Measurements from ENCODE around the gene ATXN7L1.

Gene ATXN7L1

DNA sequence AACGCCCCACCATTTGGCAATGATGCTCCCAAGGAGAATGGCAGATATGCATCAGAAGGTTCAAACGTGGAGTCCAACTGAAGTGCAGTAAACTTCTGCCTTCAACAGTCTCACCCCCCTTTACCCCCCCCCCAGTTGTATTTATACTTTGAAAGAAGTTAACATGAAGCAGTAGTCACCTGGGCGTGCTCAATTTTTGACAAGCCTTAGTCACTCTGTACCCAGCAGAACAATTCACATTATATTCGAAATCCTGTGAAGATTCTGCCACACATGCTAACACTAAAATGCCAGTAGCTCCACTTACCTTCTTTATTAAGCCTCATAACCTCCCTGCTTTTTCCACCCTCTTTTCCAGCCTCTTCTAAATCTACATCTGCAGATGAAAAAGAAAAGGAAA lies 894 bp downstream of the ATXN7L1 start:
- Histone ChIP-seq H3K27ac (peak overlapping the region; percentile 95), H3K27me3 (replicated peaks) (no peaks in the 10 kb centered on the region), H3K4me3 (ENCODE audit: low read depth, low read length) (peak overlapping the region; percentile 74), H3K36me3 (replicated peaks) (no peaks in the 10 kb centered on the region)
- in situ Hi-C loops (cut with HindIII; ENCODE audit: low pct_ligation_motif_present, low sequenced_read_pairs), result no loop called here
- TF ChIP-seq, protein P1, sequence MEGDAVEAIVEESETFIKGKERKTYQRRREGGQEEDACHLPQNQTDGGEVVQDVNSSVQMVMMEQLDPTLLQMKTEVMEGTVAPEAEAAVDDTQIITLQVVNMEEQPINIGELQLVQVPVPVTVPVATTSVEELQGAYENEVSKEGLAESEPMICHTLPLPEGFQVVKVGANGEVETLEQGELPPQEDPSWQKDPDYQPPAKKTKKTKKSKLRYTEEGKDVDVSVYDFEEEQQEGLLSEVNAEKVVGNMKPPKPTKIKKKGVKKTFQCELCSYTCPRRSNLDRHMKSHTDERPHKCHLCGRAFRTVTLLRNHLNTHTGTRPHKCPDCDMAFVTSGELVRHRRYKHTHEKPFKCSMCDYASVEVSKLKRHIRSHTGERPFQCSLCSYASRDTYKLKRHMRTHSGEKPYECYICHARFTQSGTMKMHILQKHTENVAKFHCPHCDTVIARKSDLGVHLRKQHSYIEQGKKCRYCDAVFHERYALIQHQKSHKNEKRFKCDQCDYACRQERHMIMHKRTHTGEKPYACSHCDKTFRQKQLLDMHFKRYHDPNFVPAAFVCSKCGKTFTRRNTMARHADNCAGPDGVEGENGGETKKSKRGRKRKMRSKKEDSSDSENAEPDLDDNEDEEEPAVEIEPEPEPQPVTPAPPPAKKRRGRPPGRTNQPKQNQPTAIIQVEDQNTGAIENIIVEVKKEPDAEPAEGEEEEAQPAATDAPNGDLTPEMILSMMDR (IDR thresholded peaks at IDR 0.05; ENCODE audit: low read depth, low read length, missing control alignments), result no peak
- no peak for DNase-seq

DNA sequence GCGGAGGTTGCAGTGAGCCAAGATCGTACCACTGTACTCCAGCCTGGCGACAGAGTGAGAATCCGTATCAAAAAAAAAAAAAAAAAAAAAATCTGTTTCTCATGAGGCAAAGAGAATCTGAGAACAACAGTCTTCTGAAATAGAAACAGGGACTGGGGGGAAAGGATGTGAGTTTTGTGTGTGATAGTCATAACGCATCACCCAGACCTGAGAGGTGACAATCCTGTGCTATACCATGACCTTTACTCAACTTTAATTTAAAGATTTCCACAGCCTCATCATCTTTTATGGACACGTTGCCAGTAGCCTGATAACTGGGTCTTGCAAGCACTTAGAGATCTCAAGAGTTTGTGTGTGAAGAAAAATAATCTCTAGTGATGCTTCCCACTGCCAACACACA lies 2.3 kb downstream of the ATXN7L1 start:
- DNase-seq, result no peak
- Histone ChIP-seq H3K36me3 (replicated peaks) (no peaks in the 10 kb centered on the region), H3K27ac (no peak overlapping the region), H3K27me3 (replicated peaks) (no peaks in the 10 kb centered on the region), H3K4me3 (ENCODE audit: low read depth, low read length) (no peak overlapping the region)
- in situ Hi-C loops (cut with HindIII; ENCODE audit: low pct_ligation_motif_present, low sequenced_read_pairs), result no loop called here
- TF ChIP-seq, protein P1 (IDR thresholded peaks at IDR 0.05; ENCODE audit: low read depth, low read length, missing control alignments), result no peak

GRCh38 chr7:105872491-105872890 lies 3.9 kb downstream of the ATXN7L1 start:
- in situ Hi-C loops (cut with HindIII; ENCODE audit: low pct_ligation_motif_present, low sequenced_read_pairs), result no loop called here
- no peak overlapping the region for H3K4me3 ChIP-seq (ENCODE audit: low read depth, low read length)
- H3K27me3 ChIP-seq (replicated peaks), result no peaks in the 10 kb centered on the region
- no peak for DNase-seq
- TF ChIP-seq, protein P1 (IDR thresholded peaks at IDR 0.05; ENCODE audit: low read depth, low read length, missing control alignments), result no peak
- H3K36me3 ChIP-seq (replicated peaks), result no peaks in the 10 kb centered on the region
- H3K27ac ChIP-seq, result no peak overlapping the region

GRCh38 chr7:105871142-105871541 lies 5.3 kb downstream of the ATXN7L1 start:
- no peak for DNase-seq
- Histone ChIP-seq H3K27ac (no peak overlapping the region), H3K27me3 (replicated peaks) (no peaks in the 10 kb centered on the region), H3K4me3 (ENCODE audit: low read depth, low read length) (no peak overlapping the region), H3K36me3 (replicated peaks) (no peaks in the 10 kb centered on the region)
- TF ChIP-seq, protein P1 (IDR thresholded peaks at IDR 0.05; ENCODE audit: low read depth, low read length, missing control alignments), result no peak
- in situ Hi-C loops (cut with HindIII; ENCODE audit: low pct_ligation_motif_present, low sequenced_read_pairs), result no loop called here

DNA sequence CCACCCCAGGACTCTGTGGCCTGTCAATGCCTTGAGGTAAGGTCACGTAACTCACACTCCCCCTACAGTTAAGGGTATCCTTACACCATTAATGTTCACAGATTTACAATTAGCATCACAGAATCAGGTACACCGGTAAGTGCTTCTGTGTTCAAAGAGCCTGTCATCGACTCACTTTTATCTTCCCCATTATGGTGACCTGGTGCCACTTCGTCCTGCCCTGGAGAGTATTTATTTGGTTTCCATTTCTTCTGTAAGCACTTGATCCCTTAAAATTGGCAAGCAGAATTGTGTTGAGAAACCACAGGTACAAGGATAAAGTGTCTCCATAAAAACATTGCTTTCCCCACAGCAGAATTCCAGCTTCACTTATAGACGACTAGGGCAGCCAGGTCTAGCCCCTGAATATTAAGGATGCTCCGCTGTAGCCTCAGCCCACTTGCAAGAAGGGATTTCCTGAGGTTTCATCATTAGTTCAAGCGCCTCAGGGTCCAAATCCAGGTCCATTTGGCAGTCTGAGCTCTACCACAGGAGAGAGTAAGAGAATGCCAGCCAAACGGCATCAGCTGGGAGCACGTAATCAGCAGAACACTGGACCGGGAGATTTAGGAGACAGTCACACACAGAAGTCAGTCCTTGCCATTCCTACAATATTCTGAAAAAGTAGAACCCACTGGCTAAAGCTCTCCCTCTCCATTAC lies 10.1 kb downstream of the ATXN7L1 start:
- TF ChIP-seq, protein P1 (IDR thresholded peaks at IDR 0.05; ENCODE audit: low read depth, low read length, missing control alignments), result no peak
- no peak overlapping the region for H3K4me3 ChIP-seq (ENCODE audit: low read depth, low read length)
- H3K36me3 ChIP-seq (replicated peaks), result no peaks in the 10 kb centered on the region
- H3K27me3 ChIP-seq (replicated peaks), result no peaks in the 10 kb centered on the region
- H3K27ac ChIP-seq, result no peak overlapping the region
- DNase-seq, result no peak
- in situ Hi-C loops (cut with HindIII; ENCODE audit: low pct_ligation_motif_present, low sequenced_read_pairs), result no loop called here

- H3K27me3 ChIP-seq (replicated peaks), result no peaks in the 10 kb centered on the region
- no peak for DNase-seq
- in situ Hi-C loops (cut with HindIII; ENCODE audit: low pct_ligation_motif_present, low sequenced_read_pairs), result no loop called here
- TF ChIP-seq, protein P1 (IDR thresholded peaks at IDR 0.05; ENCODE audit: low read depth, low read length, missing control alignments), result no peak
- H3K4me3 ChIP-seq (ENCODE audit: low read depth, low read length), result no peak overlapping the region
- H3K36me3 ChIP-seq (replicated peaks), result no peaks in the 10 kb centered on the region
- no peak overlapping the region for H3K27ac ChIP-seq
These were observed 12.5 kb downstream of the ATXN7L1 start for GRCh38 chr7:105863876-105864275.
